ENCODE measurements around the gene KDM3A. TPM values are rescaled to one million over a fixed set of nuclear protein-coding genes. Genes with fewer than 3 reads are reported as not detected.

Gene KDM3A
- total and polyA plus RNA-seq, 2 of the 8 experiments (the other 6 are each of a cell fraction or from before 2014, with no cell fraction given) = 15.8 to 29.2 TPM

GRCh38 chr2:86392873-86393518 is 48.2 kb upstream of the KDM3A start:
- Histone ChIP-seq H3K4me3 (ENCODE audit: extremely low read depth in 1 of 4, insufficient read depth in 2 of 4, low read depth in 3 of 4, low read length in 4 of 4) (no peak overlapping the region), H3K18ac (ENCODE audit: extremely low read depth, low read length) (no peak overlapping the region), H3K4me2 (ENCODE audit: insufficient read depth in 1 of 2, low read depth in 2 of 2, low read length in 2 of 2) (no peak overlapping the region), H2BK20ac (ENCODE audit: low read length) (no peak overlapping the region), H3K4ac (replicated peaks; ENCODE audit: insufficient read length, low read depth, low read length) (no peak overlapping the region), H3K4me1 (replicated peaks in 1 of 4; ENCODE audit: control insufficient read depth in 3 of 4, insufficient read depth in 4 of 4, low read length in 3 of 4) (no peaks in the 10 kb centered on the region), H2BK120ac (replicated peaks; ENCODE audit: low read depth, low read length) (no peak overlapping the region), H4K5ac (ENCODE audit: insufficient read length, low read depth, low read length) (no peak overlapping the region), H2AFZ (ENCODE audit: low read length) (no peak overlapping the region), H3K23ac (ENCODE audit: insufficient read length) (no peak overlapping the region), H4K20me1 (replicated peaks in 1 of 2; ENCODE audit: control insufficient read depth in 1 of 2, insufficient read depth in 2 of 2, low read length in 2 of 2) (no peaks in the 10 kb centered on the region), H4K8ac (ENCODE audit: extremely low read depth, insufficient read depth, low read length) (no peak overlapping the region), H3K79me2 (ENCODE audit: control insufficient read depth in 1 of 2, insufficient read depth in 2 of 2, low read length in 2 of 2) (no peaks in the 10 kb centered on the region), H2BK5ac (ENCODE audit: low read depth, low read length) (no peak overlapping the region), H3K14ac (ENCODE audit: insufficient read length) (no peak overlapping the region), H3K23me2 (ENCODE audit: low read depth, low read length) (no peaks in the 10 kb centered on the region), H3K27ac (ENCODE audit: low read depth, low read length) (no peak overlapping the region), H3K9ac (replicated peaks in 1 of 4; ENCODE audit: extremely low read depth in 1 of 4, low read depth in 3 of 4, low read length in 3 of 4) (no peak overlapping the region), H3K27me3 (replicated peaks in 1 of 4; ENCODE audit: control insufficient read depth in 3 of 4, extremely low read depth in 1 of 4, insufficient read depth in 3 of 4, low read length in 3 of 4) (no peaks in the 10 kb centered on the region; a peak in 1 of 7 replicates), H3K36me3 (ENCODE audit: control insufficient read depth in 2 of 4, insufficient read depth in 4 of 4, low read length in 3 of 4) (no peaks in the 10 kb centered on the region), H3K79me1 (ENCODE audit: low read depth, low read length) (no peaks in the 10 kb centered on the region), H3K9me3 (ENCODE audit: insufficient read depth in 2 of 2, low read depth in 1 of 2, low read length in 1 of 2) (no peaks in the 10 kb centered on the region), H2BK12ac (ENCODE audit: low read depth, low read length) (no peak overlapping the region), H3K56ac (replicated peaks; ENCODE audit: insufficient read length, low read depth, low read length) (no peak overlapping the region), H4K91ac (replicated peaks; ENCODE audit: insufficient read length, low read length) (no peak overlapping the region), H2BK15ac (ENCODE audit: low read length) (no peak overlapping the region), H2AK5ac (ENCODE audit: low read depth, low read length) (no peak overlapping the region)
- POLR2A ChIA-PET (ENCODE audit: partially characterized antibody) = no interaction called here
- 87% methylated on average over 6 of the region's 6 CpGs; no CpG with 5 or more reads in 1 of the 2 experiments for WGBS, 2 experiments (ENCODE audit: extremely low coverage in 1 of 2, insufficient coverage in 1 of 2, insufficient read length in 1 of 2, insufficient replicate concordance in 2 of 2, low coverage in 1 of 2, low lambda C conversion rate in 2 of 2, missing lambda C conversion rate in 1 of 2)
- DNase-seq (ENCODE audit: low read depth in 1 of 2, low spot score in 2 of 2) = no peak
- FAIRE-seq = no peak
- CTCF ChIA-PET (ENCODE audit: partially characterized antibody) = interaction anchor here (1.3 to 2.8 kb wide), 3 partner anchors 12 to 172 kb away, joined by 3 to 9 read pairs (median 6); no protein-coding TSS in a partner anchor
- TF ChIP-seq PHF8 (conservative IDR thresholded peaks at IDR 0.05; ENCODE audit: low read depth, low read length) (no peak), CEBPB (IDR thresholded peaks at IDR 0.05; ENCODE audit: low read depth, low read length) (no peak), EP300 (IDR thresholded peaks at IDR 0.05; ENCODE audit: borderline replicate concordance in 1 of 2, low read depth in 2 of 2, low read length in 2 of 2) (no peak), CBX8 (IDR thresholded peaks at IDR 0.05; ENCODE audit: borderline replicate concordance, low read depth, low read length) (no peak)
